Measurements from ENCODE around the gene MNT. TPM values are rescaled to one million over a fixed set of nuclear protein-coding genes. Genes with fewer than 3 reads are reported as not detected.

MNT gene
- total RNA-seq, 6 donors from 2014 or later = 14.9 to 68.1 (median 38.6) TPM

DNA sequence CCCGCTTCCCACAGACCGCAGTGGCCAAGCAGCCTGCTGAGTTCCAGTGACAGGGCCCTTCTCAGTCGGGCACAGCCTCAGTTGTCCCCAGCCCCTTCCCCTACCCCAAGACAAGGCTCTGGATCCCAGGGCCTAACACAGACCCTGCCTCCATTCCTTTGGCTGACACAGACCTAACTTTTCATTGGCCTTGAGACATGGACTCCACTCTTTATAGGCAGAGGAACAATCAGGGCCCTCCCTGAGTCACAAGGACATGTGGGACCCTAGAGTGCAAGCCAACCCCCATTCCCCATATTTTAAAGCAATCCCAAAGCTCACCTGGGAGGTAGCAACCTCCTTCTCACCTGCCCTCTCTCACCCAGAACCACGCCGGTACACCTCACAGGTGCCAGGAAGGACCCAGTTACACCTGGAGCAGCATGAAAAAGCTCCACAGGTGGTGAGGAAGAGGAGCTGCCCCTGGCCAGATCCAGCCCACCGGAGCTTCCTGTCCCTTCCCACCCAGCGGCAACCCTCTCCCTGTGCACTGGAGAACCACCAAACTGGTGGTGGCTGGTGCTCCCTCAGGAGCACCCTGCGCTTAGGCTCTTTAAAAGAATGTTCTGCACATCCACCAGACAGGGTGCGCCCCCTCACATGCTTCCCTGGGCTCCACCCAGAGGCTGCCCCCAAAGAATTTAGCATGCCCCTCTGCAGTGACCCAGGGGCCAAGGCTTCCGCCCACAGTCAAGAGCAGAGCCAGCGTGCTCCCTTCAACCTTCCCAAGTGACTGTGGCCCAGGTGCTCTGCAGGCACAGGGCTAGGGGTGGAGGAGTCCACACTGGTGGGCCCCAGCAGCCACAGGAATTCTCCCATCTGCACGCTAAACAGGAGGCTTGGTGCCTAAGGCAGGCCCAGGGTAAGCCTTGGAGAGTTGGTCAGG, 3.4 kb downstream of the MNT start:
- DNase-seq (no peak), ATAC-seq (ENCODE audit: low FRiP score in 2 of 2) (no peak)
- Histone ChIP-seq H3K4me1 (peaks cover 53 to 62% (median 56%) of the 10 kb centered on the region in 4 donors), H3K27me3 (peaks cover 0 to 2% (median 0%) of the 10 kb centered on the region in 4 donors), H3K4me3 (peak overlapping the region in 3 of 4 donors; percentile 30 to 47 (median 45)), H3K27ac (peak overlapping the region; percentile 98 to 99 (median 98)), H3K9me3 (no peaks in the 10 kb centered on the region), H3K36me3 (no peaks in the 10 kb centered on the region)
- TF ChIP-seq, protein P1, sequence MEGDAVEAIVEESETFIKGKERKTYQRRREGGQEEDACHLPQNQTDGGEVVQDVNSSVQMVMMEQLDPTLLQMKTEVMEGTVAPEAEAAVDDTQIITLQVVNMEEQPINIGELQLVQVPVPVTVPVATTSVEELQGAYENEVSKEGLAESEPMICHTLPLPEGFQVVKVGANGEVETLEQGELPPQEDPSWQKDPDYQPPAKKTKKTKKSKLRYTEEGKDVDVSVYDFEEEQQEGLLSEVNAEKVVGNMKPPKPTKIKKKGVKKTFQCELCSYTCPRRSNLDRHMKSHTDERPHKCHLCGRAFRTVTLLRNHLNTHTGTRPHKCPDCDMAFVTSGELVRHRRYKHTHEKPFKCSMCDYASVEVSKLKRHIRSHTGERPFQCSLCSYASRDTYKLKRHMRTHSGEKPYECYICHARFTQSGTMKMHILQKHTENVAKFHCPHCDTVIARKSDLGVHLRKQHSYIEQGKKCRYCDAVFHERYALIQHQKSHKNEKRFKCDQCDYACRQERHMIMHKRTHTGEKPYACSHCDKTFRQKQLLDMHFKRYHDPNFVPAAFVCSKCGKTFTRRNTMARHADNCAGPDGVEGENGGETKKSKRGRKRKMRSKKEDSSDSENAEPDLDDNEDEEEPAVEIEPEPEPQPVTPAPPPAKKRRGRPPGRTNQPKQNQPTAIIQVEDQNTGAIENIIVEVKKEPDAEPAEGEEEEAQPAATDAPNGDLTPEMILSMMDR (IDR thresholded peaks at IDR 0.05) = no peak
- TF ChIP-seq POLR2A (IDR thresholded peaks at IDR 0.05) (peak in 1 of 4 donors; percentile 3), EP300 (IDR thresholded peaks at IDR 0.05) (no peak), POLR2AphosphoS5 (IDR thresholded peaks at IDR 0.05) (no peak)
- WGBS, 2 donors = 59 to 67% methylated on average over 5 to 11 of the region's 12 CpGs

DNA sequence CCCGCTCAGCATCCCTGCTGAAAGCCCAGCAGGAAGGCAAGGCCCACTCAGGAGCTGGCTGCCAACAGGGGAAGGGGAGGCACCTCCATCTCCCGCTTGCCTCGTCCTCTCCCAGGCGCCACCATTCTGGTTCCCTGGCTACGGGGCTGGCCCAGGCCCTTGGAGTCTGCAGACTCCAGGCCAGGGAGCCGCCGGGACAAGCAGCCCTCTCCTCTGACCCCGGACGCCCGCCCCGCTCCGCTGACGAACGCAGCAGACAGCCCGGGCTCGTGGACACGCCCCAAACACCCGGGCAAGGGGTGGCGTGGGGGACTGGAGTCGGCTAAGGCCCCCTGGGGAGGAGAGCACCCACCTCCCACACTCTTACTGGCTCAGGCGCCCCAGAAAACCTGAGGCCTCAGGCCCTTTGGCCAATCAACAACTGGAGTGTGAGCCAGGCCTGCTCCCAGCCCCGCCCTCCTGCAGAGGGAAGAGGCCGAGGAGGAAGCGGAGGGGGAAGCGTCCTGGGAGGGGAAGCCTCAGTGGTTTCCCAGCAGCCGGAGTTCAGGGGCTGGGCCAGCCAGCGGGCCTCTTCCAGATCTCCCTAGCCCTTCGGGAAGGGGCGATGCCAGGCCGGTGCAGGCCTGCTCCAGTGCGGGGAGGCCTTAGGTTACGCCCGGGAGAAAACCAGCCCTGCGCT, 4.2 kb downstream of the MNT start:
- Histone ChIP-seq H3K4me3 (peak overlapping the region in 3 of 4 donors; percentile 30 to 47 (median 45)), H3K36me3 (no peaks in the 10 kb centered on the region), H3K4me1 (peaks cover 56 to 65% (median 59%) of the 10 kb centered on the region in 4 donors), H3K27me3 (peaks cover 0 to 2% (median 0%) of the 10 kb centered on the region in 4 donors), H3K27ac (peak overlapping the region; percentile 98 to 99 (median 98)), H3K9me3 (no peaks in the 10 kb centered on the region)
- ATAC-seq (ENCODE audit: low FRiP score in 2 of 2) = peak; percentile 31 to 74
- WGBS, 2 donors = 10 to 20% methylated on average over 2 to 17 of the region's 34 CpGs
- DNase-seq = peak; percentile 96 to 99
- TF ChIP-seq, protein P1 (IDR thresholded peaks at IDR 0.05) = no peak
- TF ChIP-seq POLR2A (IDR thresholded peaks at IDR 0.05) (peak; percentile 11 to 75 (median 64)), POLR2AphosphoS5 (IDR thresholded peaks at IDR 0.05) (peak; percentile 87 to 94), EP300 (IDR thresholded peaks at IDR 0.05) (peak in 1 of 4 donors; percentile 76)

DNA sequence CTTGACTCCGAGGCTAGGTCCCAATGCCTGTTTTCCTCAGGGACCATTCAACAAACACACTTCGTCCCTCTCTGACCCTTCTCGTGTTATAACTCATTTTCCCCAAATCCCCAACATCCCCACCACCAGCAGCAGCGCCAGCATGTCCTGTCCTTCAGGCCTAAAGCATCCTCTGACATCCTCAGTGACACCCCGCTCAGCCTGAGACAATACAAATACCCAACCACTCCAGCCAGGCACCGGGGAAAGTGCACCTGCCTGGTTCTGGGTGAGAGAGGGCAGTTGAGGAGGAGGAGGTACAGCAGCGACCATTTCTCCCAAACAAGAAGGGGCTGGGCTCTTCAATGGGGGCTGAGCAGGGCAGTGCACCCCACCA, 4.7 kb downstream of the MNT start:
- DNase-seq (no peak), ATAC-seq (ENCODE audit: low FRiP score in 2 of 2) (no peak)
- Histone ChIP-seq H3K36me3 (no peaks in the 10 kb centered on the region), H3K9me3 (no peaks in the 10 kb centered on the region), H3K4me3 (peak overlapping the region in 3 of 4 donors; percentile 30 to 47 (median 45)), H3K4me1 (peaks cover 61 to 71% (median 64%) of the 10 kb centered on the region in 4 donors), H3K27ac (peak overlapping the region; percentile 98 to 99 (median 98)), H3K27me3 (no peaks in the 10 kb centered on the region)
- 35 to 43% methylated on average over 7 of the region's 7 CpGs for WGBS, 2 donors
- TF ChIP-seq POLR2A (IDR thresholded peaks at IDR 0.05) (no peak), POLR2AphosphoS5 (IDR thresholded peaks at IDR 0.05) (no peak), EP300 (IDR thresholded peaks at IDR 0.05) (no peak)
- TF ChIP-seq, protein P1 (IDR thresholded peaks at IDR 0.05) = no peak

DNA sequence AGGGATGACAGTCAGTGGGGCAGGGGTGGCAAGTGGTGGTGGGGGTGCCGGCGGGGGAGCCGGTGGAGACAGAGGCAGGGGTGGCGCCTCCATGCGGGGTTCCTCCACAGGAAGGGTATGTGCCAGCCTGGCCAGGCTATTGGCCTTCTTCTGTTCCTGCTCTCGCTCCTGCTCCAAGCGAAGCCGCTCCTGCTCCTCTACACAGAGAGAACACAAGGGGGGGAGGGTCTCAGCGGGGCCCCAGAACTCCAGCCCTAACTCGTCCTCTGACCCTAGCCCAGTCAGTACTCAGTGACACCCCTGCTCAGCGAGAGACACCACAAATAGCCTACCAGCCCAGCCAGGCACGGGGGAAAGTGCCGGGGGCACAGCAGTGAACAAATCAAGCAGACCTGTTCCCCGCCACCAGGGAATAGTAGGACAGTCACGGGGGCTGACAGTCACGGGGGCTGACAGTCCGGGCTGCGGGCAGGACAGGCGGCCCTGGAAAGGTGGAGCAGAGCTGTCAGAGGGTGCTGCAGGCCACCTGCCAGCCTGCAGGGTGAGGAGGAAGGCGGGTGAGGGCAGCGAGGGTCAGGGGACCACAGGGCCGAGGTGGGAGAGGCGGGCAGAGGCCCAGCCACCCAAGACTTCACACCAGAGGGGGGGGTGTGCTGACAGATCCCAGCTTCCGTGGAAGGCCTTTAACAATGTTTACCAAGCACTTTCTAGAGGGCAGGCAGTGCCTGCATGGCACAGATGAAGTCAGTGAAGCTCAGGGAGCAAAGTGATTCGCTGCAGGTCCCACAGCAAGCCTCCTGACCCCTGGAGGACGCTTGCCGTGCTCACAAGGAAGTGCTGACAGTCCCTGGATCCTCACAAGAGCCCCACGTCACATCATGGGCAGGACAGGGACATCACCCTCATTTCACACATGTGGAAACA, 5.3 kb downstream of the MNT start:
- TF ChIP-seq POLR2AphosphoS5 (IDR thresholded peaks at IDR 0.05) = peak in 1 of 2 donors; percentile 62
- peak in 1 of 4 donors; percentile 35 for TF ChIP-seq EP300 (IDR thresholded peaks at IDR 0.05)
- peak in 1 of 4 donors; percentile 33 for TF ChIP-seq POLR2A (IDR thresholded peaks at IDR 0.05)
- TF ChIP-seq, protein P1 (IDR thresholded peaks at IDR 0.05) = peak in 2 of 6 experiments; percentile 12 to 27
- DNase-seq (peak; percentile 74 to 95), ATAC-seq (ENCODE audit: low FRiP score in 2 of 2) (peak in 1 of 2 donors; percentile 20)
- Histone ChIP-seq H3K4me1 (peaks cover 66 to 77% (median 71%) of the 10 kb centered on the region in 4 donors), H3K4me3 (peak overlapping the region in 1 of 4 donors; percentile 45), H3K9me3 (no peaks in the 10 kb centered on the region), H3K36me3 (no peaks in the 10 kb centered on the region), H3K27ac (peak overlapping the region; percentile 98 to 99 (median 98)), H3K27me3 (no peaks in the 10 kb centered on the region)
- 62 to 68% methylated on average over 23 to 28 of the region's 28 CpGs for WGBS, 2 donors
